SU-DHL-6 (cell line): Measurements from ENCODE around the gene MDFIC.

ENCODE experiments used
- CTCF ChIP-seq: fragments of 200-600 bp; sonication (generic); IDR thresholded peaks from one replicate; pipeline ENCODE4 v1.5.1; 2017; ENCODE audit warnings: antibody characterized with exemption, mild to moderate bottlenecking, low read length, moderate library complexity; ENCODE audit not compliant: insufficient read depth, poor library complexity, severe bottlenecking
- EZH2phosphoT487 ChIP-seq: fragments of 200-600 bp; sonication (generic), shearing (Covaris generic); conservative IDR thresholded peaks from 2 replicates; pipeline ENCODE4 v1.6.1; 2018; ENCODE audit warnings: mild to moderate bottlenecking, antibody characterized with exemption, low read length, moderate library complexity, mixed read lengths

- TF ChIP-seq CTCF (no peak), EZH2phosphoT487 (no peak)
Measured at GRCh38 chr7:114901771-114902170, 20.1 kb upstream of the MDFIC start.
